HUES6 (cell line): Measurements from ENCODE around the gene VTI1A.
"Not testable (repeated sequence)": the region's sequence is repeated elsewhere in the genome, so short reads cannot be mapped to it uniquely, and the experiment has no call there.

Source experiments
- H3K27ac ChIP-seq: 2 replicates; pipeline ENCODE4 v1.7.0; 2013; ENCODE audit warnings: low read depth, mild to moderate bottlenecking, low read length, inconsistent platforms
- H3K27me3 ChIP-seq: 2 replicates; pipeline ENCODE4 v1.6.1; 2013; ENCODE audit warnings: low read length; ENCODE audit not compliant: control insufficient read depth, insufficient read depth
- H3K36me3 ChIP-seq: 2 replicates; pipeline ENCODE4 v1.6.1; 2013; ENCODE audit warnings: low read length; ENCODE audit not compliant: control insufficient read depth, insufficient read depth
- H3K4me1 ChIP-seq: 2 replicates; pipeline ENCODE4 v1.6.1; 2013; ENCODE audit warnings: low read length; ENCODE audit not compliant: control insufficient read depth, insufficient read depth
- H3K4me3 ChIP-seq: 2 replicates; pipeline ENCODE4 v1.5.1; 2013; ENCODE audit warnings: low read depth, low read length
- H3K9ac ChIP-seq: one replicate; pipeline ENCODE4 v1.6.1; 2013; ENCODE audit warnings: mild to moderate bottlenecking, low read length
- H3K9me3 ChIP-seq: 2 replicates; pipeline ENCODE4 v1.6.1; 2013; ENCODE audit warnings: low read depth, low read length; ENCODE audit not compliant: control insufficient read depth, insufficient read depth

The VTI1A gene

DNA sequence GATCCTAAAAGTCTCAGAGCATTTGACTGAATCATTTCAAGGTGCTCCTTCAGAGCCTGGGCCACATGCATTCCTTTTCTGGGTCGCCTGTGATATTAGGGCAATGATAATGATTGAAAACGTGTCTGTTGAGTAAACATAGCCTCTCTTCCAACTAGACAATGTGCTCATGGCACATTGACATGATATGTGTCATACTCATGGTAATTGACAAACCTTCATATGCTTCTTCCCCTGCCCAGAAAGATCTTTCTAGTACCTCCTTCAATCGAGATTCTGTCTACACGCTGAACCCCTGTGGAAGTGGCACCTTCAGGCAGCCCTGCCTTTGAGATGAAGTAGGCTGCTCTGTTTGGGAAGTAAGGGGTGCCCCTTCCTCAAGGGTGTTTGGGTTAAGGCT is 404.2 kb downstream of the VTI1A start:
- Histone ChIP-seq H3K36me3 (no peaks in the 10 kb centered on the region), H3K4me3 (no peak overlapping the region), H3K9ac (no peak overlapping the region), H3K9me3 (peaks cover 26% of the 10 kb centered on the region), H3K27ac (no peak overlapping the region), H3K27me3 (no peaks in the 10 kb centered on the region), H3K4me1 (no peaks in the 10 kb centered on the region)

DNA sequence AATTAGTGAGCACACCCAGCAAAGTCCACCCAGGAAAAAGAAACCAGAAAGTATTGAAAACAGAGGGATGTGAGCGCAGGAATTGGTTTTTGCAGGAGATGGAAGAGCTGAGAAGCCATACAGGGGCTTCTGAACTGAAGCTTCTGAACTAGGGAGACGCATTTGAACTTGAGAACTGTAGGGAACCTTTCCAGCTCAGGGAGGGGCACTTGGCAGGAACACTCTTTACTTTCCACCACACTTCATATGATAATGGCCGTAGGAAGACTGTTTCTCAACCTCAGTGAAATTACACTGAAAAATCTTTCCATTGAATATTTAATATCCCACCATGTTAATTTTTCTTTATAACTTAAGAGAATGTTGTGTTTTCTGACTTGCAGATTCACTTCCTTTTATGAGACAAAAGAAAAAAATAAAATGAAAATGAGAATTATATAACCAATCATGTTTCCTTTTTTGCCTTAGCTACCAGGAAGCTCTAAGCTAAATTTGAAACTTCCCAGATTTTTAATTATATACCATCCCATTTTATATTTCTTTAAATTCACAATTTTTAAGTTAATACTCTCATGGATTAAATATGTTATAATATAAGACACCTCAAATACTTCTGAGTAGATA is 404.7 kb downstream of the VTI1A start:
- Histone ChIP-seq H3K27me3 (no peaks in the 10 kb centered on the region), H3K27ac (no peak overlapping the region), H3K4me1 (no peaks in the 10 kb centered on the region), H3K36me3 (no peaks in the 10 kb centered on the region), H3K9ac (no peak overlapping the region), H3K9me3 (peaks cover 24% of the 10 kb centered on the region), H3K4me3 (no peak overlapping the region)

DNA sequence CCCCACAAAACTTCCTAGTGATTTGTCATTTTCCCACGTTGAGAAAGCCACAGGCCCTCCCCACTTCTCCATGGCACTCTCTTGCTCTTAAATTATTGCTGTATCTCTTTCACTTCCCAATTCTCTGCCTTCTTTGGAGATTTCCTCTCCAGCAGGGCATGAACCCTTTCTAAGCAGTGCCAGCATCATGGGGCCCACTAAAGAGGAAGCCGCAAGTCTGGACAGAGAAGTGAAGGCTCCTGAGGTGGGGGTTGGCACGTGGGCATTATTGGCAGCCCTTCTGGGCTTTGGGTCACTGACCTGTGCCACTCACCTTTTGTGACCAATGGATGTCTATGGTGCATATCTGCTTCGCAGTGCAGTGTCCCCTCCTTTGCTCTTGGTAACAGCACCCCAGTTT is 405.3 kb downstream of the VTI1A start:
- peaks cover 18% of the 10 kb centered on the region for H3K9me3 ChIP-seq
- no peak overlapping the region for H3K9ac ChIP-seq
- no peaks in the 10 kb centered on the region for H3K27me3 ChIP-seq
- H3K4me1 ChIP-seq, result no peaks in the 10 kb centered on the region
- no peak overlapping the region for H3K4me3 ChIP-seq
- no peaks in the 10 kb centered on the region for H3K36me3 ChIP-seq
- H3K27ac ChIP-seq, result no peak overlapping the region

DNA sequence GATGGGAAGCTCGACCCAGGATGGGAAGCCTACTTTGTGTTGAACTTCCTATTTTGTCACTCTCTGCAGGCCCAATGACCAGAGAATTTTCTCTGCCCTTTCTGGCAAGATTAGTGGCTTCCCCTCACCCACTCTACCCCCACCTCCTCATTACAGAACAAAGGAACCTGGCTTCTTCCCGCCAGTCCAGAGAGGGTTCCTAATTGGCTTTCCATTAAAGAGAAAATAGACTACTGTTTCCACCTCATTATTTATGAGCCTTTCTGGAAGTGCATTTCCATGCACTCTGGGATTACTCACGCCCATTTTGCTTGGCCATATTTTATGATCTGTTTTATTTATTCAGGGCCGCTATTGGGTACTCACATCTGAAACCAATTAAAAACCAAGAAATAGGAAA is 408.1 kb downstream of the VTI1A start:
- no peaks in the 10 kb centered on the region for H3K36me3 ChIP-seq
- no peaks in the 10 kb centered on the region for H3K27me3 ChIP-seq
- no peak overlapping the region for H3K9ac ChIP-seq
- H3K4me3 ChIP-seq, result no peak overlapping the region
- no peak overlapping the region for H3K27ac ChIP-seq
- H3K9me3 ChIP-seq, result no peaks in the 10 kb centered on the region
- no peaks in the 10 kb centered on the region for H3K4me1 ChIP-seq

DNA sequence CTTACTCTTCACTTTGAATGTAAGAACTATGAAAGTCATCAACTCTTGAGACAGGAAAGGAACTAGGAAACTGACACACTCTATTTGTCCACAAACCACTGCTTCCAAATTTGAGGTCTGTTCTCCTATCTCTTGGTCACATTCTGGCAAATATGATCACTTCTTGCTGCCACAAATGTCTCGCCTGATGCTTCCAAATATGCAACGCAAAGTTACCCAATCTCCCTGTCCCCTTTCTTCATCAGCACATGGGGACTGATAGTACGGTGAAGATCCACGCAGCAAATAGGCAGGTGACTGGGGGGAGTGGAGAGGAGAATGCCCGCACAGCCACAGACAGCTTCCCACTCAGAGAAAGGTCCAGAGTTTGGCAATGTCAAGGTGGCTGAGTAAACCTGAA is 410.5 kb downstream of the VTI1A start:
- Histone ChIP-seq H3K9me3 (no peaks in the 10 kb centered on the region), H3K4me3 (no peak overlapping the region), H3K27ac (no peak overlapping the region), H3K27me3 (no peaks in the 10 kb centered on the region), H3K36me3 (no peaks in the 10 kb centered on the region), H3K9ac (no peak overlapping the region), H3K4me1 (no peaks in the 10 kb centered on the region)

DNA sequence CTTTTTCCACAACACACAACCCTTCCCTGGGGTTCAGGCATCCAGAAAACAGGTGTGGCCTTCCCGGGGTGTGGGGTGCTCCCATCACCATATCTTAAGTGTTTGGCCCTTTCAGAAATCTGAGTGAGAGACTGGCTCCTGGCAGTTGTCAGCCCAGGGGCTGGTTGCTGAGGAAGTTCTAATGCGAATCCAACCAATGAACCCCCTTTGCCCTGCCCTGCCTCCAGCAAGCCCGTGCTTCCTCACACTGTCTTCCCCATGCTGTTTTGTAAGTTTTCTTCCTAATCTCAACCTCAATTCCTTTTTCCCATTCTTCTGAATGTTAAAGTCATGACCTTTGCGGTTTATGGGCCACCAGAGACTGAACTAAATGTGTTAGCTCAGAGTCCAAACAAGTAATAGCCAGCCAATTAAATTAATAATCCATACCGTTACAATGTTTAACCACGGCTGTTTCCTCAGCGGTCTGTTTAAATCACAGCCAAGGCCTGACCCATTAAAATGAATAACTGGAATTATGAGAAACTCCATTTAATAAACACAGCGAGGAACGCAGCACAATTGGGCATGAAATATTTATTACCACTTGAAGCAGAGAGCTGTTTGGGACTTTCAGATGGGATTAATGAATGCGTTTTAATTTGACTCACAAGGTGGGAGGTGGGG is 412.1 kb downstream of the VTI1A start:
- Histone ChIP-seq H3K9me3 (peaks cover 6% of the 10 kb centered on the region), H3K9ac (no peak overlapping the region), H3K4me3 (no peak overlapping the region), H3K36me3 (no peaks in the 10 kb centered on the region), H3K27me3 (no peaks in the 10 kb centered on the region), H3K27ac (no peak overlapping the region), H3K4me1 (no peaks in the 10 kb centered on the region)

DNA sequence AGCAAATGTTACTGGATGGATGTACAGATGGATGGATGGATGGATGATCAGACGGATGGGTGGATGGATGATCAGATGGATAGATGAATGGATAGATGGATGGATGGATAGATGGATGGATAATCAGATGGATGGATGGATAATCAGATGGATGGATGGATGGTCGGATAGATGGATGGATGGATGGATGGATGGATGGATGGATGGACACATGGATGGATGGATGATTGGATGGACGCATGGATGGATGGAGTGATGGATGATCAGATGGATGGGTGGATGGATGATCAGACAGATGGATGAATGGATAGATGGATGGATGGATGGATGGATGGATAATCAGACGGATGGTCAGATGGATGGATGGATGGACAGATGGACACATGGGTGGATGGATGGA is 412.8 kb downstream of the VTI1A start:
- peaks cover 9% of the 10 kb centered on the region for H3K9me3 ChIP-seq
- no peaks in the 10 kb centered on the region for H3K27me3 ChIP-seq
- no peaks in the 10 kb centered on the region for H3K36me3 ChIP-seq
- no peak overlapping the region for H3K4me3 ChIP-seq
- no peak overlapping the region for H3K9ac ChIP-seq
- no peak overlapping the region for H3K27ac ChIP-seq
- H3K4me1 ChIP-seq, result no peaks in the 10 kb centered on the region

DNA sequence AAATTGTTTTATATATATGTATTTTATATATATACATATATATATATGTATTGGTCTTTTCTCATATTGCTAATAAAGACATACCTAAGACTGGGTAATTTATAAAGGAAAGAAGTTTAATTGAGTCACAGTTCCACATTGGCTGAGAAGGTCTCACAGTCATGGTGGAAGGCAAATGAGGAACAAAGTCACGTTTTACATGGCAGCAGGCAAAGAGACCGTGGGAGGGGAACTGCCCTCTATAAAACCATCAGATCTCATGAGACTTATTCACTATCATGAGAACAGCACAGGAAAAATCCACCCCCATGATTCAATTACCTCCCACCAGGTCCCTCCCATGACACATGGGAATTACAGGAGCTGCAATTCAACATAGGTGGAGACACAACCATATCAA is 416.4 kb downstream of the VTI1A start:
- H3K9me3 ChIP-seq, result peaks cover 12% of the 10 kb centered on the region
- not testable (repeated sequence) for H3K4me3 ChIP-seq, H3K27ac ChIP-seq, H3K36me3 ChIP-seq, H3K4me1 ChIP-seq, H3K9ac ChIP-seq, H3K27me3 ChIP-seq
